Muscle of back (tissue), 11 donors: ENCODE data around the gene MYBL2. TPM values are rescaled to one million over a fixed set of nuclear protein-coding genes. Genes with fewer than 3 reads are reported as not detected.
A peak's percentile ranks its signal among the peaks of the same experiment; 100 is the strongest.

ENCODE experiments used
- DNase-seq, 3 donors: peaks; one replicate each; pipeline versions ENCODE4 v3.0.0 to v3.0.0-alpha.2; 2013
- polyA plus RNA-seq, 10 donors: library from polyadenylated mRNA; unstranded; fragments of 120-200 nt; gene quantifications; one replicate each; pipeline ENCODE4 v1.2.1, GENCODE V29; 2013; ENCODE audit not compliant: insufficient read length in 10 of 10

Gene MYBL2
- polyA plus RNA-seq, 10 donors = 10.8 to 26.4 (median 16.0) TPM

- no peak for DNase-seq
Measured at GRCh38 chr20:43681468-43681942, 14.6 kb downstream of the MYBL2 start.

DNA sequence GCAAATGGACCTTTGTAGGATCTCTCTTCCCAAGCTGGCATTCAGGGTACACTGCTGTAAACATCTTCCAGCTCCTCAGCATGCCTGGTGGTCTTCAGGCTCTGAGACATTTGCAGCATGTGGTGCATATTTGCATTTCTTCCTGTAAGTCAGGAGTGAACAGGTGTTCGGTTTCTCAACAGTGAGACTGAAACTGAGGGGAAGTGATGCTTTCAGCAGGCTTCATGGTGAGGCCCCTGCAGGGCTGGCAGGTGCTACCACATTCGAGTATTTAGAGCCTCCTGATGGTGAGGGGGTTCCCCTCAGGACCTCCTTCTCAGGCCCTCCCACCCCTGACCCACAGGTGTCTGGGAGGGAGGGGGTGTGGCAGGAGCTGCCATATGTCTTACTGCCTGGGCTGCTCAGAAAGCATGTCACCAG, 15.1 kb downstream of the MYBL2 start:
- DNase-seq = no peak

- DNase-seq = no peak
Measured at GRCh38 chr20:43682446-43682845, 15.5 kb downstream of the MYBL2 start.

GRCh38 chr20:43686820-43687219, 19.9 kb downstream of the MYBL2 start:
- no peak for DNase-seq

DNA sequence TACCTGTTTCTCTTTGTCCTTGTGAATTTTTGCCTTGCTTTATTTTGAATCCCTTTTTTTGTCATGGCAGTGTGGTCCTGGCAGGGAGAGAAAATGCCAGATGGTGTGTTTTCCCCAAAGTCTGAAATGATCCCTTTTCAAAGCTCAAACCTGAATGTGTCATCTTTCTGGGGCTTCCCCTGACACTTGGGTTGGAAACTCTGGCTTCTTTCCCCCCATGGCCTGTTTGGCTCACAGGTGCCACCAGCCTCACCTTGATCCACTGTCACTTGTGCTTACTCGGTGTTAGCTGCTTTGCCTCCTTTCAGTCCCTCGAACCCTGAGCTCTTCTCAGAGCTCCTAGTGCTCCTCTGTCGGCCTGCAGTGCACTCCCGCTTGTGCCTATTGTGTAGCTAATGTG, 22.3 kb downstream of the MYBL2 start:
- DNase-seq = no peak

DNA sequence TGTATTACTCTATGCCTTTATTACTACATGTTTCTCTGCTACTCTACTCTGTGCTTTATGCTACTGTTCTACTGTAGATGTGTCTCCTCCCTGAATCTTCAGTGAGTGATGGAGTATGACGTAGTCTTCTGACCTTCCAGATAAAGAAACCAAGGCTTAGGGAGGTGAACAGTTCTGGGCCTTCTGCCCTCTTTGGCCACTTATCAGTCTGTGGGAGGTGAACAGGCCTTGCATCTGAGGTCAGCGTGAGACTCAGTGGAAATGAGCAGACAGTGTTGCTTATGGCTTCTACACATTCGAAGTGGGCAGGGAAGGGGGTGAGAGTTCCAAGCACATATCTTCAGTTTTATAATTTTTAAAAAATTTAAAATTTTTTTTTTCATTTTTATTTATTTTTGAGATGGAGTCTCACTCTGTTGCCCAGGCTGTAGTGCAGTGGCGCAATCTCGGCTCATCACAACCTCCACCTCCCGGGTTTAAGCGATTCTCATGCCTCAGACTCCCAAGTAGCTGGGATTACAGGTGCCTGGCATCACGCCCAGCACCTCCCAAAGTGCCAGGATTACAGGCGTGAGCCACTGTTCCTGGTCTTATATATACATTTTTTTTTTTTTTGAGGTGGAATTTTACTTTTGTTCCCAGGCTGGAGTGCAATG, 24.2 kb downstream of the MYBL2 start:
- no peak for DNase-seq

DNA sequence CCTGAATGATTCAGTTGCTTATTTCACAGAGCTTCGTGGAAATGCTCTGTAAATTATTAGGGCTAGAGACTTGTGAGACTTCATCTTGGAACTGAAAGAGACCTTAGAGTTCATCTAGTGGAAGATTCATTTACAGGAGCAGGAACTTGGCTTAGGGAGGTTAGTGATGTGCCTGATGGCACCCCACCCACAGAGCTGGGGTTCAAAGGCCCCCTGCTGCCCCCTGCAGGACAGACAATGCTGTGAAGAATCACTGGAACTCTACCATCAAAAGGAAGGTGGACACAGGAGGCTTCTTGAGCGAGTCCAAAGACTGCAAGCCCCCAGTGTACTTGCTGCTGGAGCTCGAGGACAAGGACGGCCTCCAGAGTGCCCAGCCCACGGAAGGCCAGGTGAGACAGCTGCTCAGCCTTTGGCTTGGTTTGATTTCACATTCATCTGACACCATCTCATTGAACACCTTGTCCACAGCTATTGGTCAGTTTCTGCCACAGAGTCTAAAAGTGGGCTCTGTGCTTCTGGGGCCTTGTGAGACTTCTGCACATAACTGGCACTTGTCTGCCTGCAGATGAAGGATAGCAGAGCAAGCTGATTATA, 25.1 kb downstream of the MYBL2 start:
- peak in 2 of 3 donors; percentile 5 to 44 for DNase-seq

DNA sequence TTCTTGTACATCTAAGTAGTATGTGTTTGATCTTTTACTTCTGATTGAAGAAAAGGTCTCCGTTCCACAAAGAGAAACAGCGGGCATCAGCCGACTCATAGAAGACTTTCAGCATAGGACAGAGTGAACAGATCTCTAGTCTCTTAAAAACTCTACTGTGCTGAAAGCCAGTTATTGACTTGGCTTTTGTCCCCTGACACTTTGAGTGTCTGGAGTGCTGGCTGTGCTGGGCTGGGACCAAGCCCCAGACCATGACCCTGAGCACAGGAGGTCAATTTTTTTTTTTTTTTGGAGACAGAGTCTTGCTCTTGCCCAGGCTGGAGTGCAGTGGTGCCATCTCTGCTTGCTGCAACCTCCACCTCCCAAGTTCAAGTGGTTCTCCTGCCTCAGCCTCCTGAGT, 27.8 kb downstream of the MYBL2 start:
- no peak for DNase-seq

GRCh38 chr20:43695571-43695970, 28.7 kb downstream of the MYBL2 start:
- DNase-seq = no peak

DNA sequence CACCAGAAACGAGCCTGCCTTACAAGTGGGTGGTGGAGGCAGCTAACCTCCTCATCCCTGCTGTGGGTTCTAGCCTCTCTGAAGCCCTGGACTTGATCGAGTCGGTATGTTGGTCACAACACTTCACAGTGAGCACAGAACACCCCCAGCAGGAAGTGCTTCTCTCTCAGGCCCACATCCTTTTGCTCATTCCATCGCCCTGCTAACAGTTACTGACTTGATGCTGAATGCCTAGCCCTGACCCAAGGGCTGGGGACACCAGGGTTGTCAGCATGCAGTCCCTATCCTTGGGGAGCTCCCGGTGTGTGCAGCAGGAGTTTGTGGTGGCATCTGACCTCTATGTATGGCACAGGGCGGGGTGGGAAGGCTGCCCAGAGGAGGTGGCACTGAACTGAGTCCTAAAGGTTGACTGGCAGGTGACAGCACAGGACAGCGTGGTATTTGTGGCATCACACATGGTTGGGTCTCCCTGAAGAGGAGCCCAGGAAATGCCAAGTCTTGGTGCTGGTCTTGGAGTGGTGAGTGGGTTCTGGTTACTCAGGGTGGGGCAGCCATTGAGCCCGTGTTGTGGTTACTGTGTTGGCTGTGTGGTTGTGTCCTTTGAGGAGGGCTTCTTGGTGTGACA, 33.1 kb downstream of the MYBL2 start:
- no peak for DNase-seq

- DNase-seq = no peak
Measured at GRCh38 chr20:43700627-43701026, 33.7 kb downstream of the MYBL2 start.

DNA sequence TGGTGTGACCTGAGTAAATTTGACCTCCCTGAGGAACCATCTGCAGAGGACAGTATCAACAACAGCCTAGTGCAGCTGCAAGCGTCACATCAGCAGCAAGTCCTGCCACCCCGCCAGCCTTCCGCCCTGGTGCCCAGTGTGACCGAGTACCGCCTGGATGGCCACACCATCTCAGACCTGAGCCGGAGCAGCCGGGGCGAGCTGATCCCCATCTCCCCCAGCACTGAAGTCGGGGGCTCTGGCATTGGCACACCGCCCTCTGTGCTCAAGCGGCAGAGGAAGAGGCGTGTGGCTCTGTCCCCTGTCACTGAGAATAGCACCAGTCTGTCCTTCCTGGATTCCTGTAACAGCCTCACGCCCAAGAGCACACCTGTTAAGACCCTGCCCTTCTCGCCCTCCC, 35.6 kb downstream of the MYBL2 start:
- DNase-seq = no peak

DNA sequence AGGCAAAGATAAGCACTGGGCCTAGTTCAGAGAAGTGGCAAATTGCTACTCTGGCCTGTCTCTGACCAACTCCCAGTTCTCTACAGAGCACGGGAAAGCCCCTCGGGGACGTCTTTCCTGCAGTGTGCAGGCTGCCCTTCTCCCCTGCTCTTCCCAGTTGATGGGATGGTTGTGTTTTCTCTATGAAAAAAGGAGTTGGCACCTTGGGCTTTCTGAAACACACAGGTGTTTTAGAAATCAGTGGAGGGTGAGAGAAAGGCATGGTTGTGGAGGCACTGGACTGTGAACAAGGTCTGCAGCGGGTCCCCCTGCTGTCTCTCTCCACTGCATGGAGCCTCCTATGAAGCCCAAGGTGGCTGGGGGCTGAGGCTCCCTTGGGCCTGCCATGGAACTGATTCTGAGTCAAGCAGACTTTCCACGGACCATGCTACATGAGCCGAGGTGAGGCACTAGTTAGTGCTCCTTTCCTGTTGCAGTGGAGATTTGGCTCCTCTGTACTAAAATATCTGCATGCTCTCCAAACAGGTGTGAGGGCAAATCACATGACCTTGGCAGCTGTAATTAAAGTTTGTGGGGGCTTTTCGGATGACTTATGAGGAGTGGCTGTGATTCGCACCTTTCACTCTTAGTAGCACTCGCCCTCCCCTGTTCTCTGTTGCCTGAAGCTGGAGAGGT, 43.6 kb downstream of the MYBL2 start:
- no peak for DNase-seq

GRCh38 chr20:43711098-43711654, 44.3 kb downstream of the MYBL2 start:
- no peak for DNase-seq

- no peak for DNase-seq
Measured at GRCh38 chr20:43715044-43715443, 48.1 kb downstream of the MYBL2 start.

DNA sequence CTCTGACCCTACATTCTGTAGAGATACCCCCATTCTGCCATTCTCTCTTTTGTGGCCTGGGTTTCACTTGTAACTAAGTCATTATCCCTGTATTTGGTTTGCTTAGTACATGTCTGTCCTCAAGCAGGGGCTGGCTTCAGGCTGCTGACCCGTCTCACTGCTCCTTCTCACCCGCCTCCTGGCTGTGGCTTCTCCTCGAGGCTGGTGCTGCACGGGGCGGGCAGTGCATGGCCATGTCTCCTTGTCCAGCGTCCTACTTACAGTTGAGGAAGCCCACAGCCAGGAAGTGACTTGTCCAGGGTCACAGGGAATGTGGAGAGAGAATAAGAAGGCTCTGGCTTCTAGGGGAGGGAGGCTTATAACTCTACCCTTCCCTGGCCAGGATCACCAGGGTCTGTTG, 48.6 kb downstream of the MYBL2 start:
- DNase-seq = no peak

DNA sequence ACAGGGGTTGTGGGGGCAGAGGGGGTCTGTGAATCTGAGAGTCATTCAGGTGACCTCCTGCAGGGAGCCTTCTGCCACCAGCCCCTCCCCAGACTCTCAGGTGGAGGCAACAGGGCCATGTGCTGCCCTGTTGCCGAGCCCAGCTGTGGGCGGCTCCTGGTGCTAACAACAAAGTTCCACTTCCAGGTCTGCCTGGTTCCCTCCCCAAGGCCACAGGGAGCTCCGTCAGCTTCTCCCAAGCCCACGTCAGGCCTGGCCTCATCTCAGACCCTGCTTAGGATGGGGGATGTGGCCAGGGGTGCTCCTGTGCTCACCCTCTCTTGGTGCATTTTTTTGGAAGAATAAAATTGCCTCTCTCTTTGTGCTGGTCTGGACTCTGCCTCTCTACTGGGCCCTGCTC, 49.2 kb downstream of the MYBL2 start:
- DNase-seq = no peak

- DNase-seq = no peak
Measured at GRCh38 chr20:43716757-43717615, 50.1 kb downstream of the MYBL2 start.

DNA sequence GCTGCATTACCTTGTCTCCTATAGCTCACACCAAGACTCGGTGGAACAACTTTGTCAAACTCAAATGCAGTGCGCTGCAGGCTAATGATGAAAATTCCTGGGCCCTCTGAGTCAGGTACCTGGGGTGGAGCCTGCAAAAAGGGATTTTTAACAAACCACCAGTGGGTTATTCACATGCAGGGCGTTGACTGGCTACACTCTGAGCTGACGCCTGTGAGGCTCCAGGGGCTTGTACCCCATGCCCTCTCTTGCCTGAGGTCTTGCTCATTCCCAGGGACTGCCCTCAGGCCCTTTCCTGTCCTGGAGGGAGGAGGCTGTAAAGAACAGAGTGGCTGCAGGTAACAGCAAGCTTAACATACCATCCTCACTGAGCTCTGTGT, 50.7 kb downstream of the MYBL2 start:
- no peak for DNase-seq

- DNase-seq = no peak
Measured at GRCh38 chr20:43720007-43720406, 53.1 kb downstream of the MYBL2 start.

DNA sequence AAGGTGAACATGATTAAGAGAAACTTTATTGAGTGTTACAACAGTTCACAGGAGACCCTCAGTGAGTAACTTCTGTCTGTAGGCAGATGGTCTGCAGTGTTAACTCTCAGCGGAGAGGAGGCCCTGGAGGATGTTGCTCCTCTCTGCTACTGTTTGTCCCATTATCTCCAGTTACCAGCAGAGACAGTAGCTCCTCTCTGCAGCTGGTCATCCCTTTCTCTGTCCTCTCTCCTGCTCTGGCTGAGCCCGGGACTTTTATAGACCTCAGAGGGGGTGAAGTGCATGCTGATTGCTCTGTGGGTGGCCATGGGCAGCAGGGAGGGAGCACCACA, 54.1 kb downstream of the MYBL2 start:
- no peak for DNase-seq
